Muscle layer of duodenum (tissue), 2 donors: ENCODE data around the gene HEATR5A.
"Not testable (repeated sequence)": the region's sequence is repeated elsewhere in the genome, so short reads cannot be mapped to it uniquely, and the experiment has no call there.

ENCODE experiments used
- H3K27ac ChIP-seq: one replicate; pipeline ENCODE4 v1.7.0; 2013; ENCODE audit warnings: mild to moderate bottlenecking, low read length
- H3K27me3 ChIP-seq: one replicate; pipeline ENCODE4 v1.7.0; 2013; ENCODE audit warnings: low read depth, mild to moderate bottlenecking, control low read depth, low read length
- H3K36me3 ChIP-seq, 2 donors: one replicate each; pipeline ENCODE4 v1.7.0; 2013; ENCODE audit warnings: low read length in 2 of 2, control low read depth in 1 of 2, mild to moderate bottlenecking in 1 of 2; ENCODE audit not compliant: insufficient read depth in 2 of 2, control insufficient read depth in 1 of 2
- H3K4me1 ChIP-seq, 2 donors: one replicate each; pipeline ENCODE4 v1.7.0; 2013; ENCODE audit warnings: low read length in 2 of 2, mild to moderate bottlenecking in 2 of 2, control low read depth in 1 of 2, moderate library complexity in 1 of 2; ENCODE audit not compliant: insufficient read depth in 2 of 2, control insufficient read depth in 1 of 2
- H3K4me3 ChIP-seq, 2 donors: one replicate each; pipeline ENCODE4 v1.7.0; 2013; ENCODE audit warnings: low read length in 2 of 2, low read depth in 1 of 2, mild to moderate bottlenecking in 1 of 2
- H3K9me3 ChIP-seq, 2 donors: one replicate each; pipeline ENCODE4 v1.7.0; 2013; ENCODE audit warnings: low read length in 2 of 2, control low read depth in 1 of 2, mild to moderate bottlenecking in 1 of 2; ENCODE audit not compliant: control insufficient read depth in 1 of 2
- donor health status: healthy.

The HEATR5A gene

DNA sequence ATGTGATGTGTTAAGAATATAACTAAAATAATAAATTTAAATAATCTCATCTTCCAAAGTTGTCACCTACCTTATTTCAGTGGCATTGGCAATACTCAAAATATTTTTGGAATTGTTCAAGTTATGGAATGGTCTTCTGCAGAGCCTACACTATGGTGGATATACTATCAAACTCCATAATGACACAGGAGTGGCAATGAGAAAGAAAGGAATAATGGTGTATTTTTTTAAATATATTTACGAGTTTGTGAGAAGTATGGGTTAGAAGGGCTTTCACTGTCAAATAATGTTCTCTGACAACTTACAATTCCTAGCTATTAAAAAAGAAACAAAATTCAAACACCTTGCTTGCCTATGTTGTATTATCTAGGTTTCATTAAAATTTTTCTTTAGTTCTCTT, 38.1 kb downstream of the HEATR5A start:
- no peaks in the 10 kb centered on the region for H3K4me1 ChIP-seq
- no peak overlapping the region for H3K27ac ChIP-seq
- H3K9me3 ChIP-seq: no peaks in the 10 kb centered on the region
- H3K27me3 ChIP-seq: no peaks in the 10 kb centered on the region
- no peak overlapping the region for H3K4me3 ChIP-seq
- H3K36me3 ChIP-seq: peaks cover 21 to 38% of the 10 kb centered on the region in 2 donors

DNA sequence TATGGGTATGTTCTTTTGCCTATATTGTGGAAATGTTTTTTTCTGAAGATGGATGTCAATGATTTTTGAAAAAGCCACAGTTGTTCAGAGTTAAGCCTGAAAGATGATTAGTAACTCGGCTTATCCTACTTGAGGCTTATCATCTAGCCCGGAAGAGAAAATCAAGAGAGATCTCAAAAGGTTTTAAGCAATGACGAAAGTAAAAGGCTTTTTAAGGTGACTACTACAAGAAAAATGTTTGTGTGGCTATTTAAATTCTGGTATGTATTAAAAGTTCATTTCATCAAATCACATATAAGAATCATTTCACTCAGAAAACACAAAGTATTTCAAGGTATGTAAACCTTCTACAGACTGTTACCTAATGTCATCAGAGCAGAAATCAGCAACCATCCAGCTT, 40.2 kb downstream of the HEATR5A start:
- no peaks in the 10 kb centered on the region for H3K9me3 ChIP-seq
- H3K36me3 ChIP-seq: peaks cover 21 to 38% of the 10 kb centered on the region in 2 donors
- no peak overlapping the region for H3K27ac ChIP-seq
- no peak overlapping the region for H3K4me3 ChIP-seq
- H3K4me1 ChIP-seq: no peaks in the 10 kb centered on the region
- no peaks in the 10 kb centered on the region for H3K27me3 ChIP-seq

DNA sequence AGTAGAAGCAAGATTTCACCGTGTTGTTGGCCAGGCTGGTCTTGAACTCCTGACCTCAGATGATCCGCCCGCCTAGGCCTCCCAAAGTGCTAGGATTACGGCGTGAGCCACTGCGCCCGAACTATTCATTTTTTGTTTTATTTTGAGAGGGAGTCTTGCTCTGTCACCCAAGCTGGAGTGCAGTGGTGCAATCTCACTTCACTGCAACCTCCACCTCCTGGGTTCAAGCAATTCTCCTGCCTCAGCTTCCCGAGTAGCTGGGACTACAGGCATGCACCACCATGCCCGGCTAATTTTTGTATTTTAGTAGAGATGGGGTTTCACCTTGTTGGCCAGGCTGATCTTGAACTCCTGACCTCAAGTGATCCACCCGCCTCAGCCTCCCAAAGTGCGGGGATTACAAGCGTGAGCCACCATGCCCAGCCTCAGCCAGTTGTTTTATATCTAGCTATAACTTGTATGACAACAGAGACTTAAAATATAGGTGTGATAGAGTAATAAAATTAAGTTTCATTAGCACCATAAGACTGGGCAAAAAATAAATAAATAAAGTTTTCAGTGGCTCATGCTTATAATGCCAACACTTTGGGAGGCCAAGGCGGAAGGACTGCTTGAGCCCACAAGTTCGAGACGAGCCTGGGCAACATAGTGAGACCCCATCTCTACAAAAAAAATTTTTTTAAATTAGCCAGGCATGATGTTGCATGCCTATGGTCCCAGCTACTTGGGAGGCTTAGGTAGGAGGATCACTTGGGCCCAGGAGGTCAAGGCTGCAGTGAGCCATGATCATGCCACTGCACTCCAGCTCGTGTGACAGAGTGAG, 41.0 kb downstream of the HEATR5A start:
- H3K4me1 ChIP-seq, H3K4me3 ChIP-seq, H3K9me3 ChIP-seq, H3K27ac ChIP-seq, H3K27me3 ChIP-seq: not testable (repeated sequence)
- H3K36me3 ChIP-seq: peaks cover 21 to 35% of the 10 kb centered on the region in 2 donors

DNA sequence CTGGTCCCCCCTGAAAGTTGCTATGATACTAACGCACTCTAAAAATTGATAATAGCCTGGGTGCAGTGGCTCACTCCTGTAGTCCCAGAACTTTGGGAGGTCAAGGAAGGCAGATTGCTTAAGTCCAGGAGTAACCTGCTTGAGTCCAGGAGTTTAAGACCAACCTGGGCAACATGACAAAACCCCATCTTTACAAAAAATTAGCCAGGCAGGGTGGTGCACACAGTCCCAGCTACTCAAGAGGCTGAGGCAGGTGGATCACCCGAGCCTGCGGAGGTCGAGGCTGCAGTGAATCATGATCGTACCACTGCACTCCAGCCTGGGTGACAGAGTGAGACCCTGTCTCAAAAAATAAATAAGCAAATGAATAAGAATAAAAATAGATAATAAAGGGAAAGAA, 42.9 kb downstream of the HEATR5A start:
- Histone ChIP-seq H3K9me3 (no peaks in the 10 kb centered on the region), H3K4me3 (no peak overlapping the region), H3K4me1 (no peaks in the 10 kb centered on the region), H3K27ac (no peak overlapping the region), H3K36me3 (peaks cover 21 to 31% of the 10 kb centered on the region in 2 donors), H3K27me3 (no peaks in the 10 kb centered on the region)

DNA sequence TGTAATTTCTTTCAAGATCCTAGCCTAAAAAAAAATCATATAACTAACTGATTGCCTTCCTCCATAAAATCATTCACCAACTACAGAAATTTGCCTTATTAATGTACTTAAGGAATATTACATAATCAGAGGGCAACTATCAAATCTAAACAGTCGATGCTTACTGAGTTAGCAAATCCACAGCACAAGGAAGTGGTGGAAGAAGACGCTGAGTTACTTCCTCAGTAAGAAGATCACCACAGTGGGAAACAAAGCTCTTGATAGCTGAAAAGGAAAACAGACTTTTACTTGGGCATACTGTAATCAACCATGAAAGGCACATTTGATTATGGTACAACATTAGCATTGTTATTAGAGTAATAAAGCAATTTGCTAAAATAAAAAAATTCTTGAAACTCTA, 48.7 kb downstream of the HEATR5A start:
- Histone ChIP-seq H3K36me3 (peaks cover 36 to 37% of the 10 kb centered on the region in 2 donors), H3K27ac (no peak overlapping the region), H3K4me1 (no peaks in the 10 kb centered on the region), H3K9me3 (no peaks in the 10 kb centered on the region), H3K4me3 (no peak overlapping the region), H3K27me3 (no peaks in the 10 kb centered on the region)

DNA sequence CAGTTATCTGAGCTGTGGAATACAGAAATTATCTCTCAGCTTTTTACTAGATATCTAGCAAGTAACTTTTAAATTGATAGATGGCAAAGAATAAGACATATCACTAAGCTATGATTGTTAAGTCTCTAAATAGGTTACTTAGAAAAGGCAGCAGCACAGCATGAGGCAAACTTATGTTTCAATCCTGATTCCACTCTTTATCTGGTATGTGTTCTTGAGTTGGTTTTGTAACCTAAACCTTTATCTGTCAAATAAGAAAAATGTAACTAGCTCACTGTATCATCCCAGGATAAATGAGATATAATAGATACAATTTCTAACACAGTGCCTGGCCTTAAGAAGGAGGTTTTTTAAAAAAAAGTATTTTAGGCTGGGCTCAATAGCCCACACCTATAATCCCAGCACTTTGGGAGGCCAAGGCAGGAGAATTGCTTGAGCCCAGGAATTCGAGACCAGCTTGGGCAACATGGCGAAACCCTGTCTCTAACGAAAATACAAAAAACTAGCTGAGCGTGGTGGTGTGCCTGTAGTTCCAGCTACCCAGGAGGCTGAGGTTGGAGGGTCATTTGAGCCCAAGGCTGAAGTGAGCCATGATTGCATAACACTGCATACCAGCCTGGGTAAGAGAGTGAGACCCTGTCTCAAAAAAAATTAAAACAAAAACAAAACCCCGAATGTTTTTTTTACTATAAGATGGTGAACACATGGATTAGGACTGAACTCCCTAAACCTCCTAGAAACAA, 56.8 kb downstream of the HEATR5A start:
- no peak overlapping the region for H3K4me3 ChIP-seq
- H3K4me1 ChIP-seq: no peaks in the 10 kb centered on the region
- H3K36me3 ChIP-seq: peaks cover 11 to 21% of the 10 kb centered on the region in 2 donors
- H3K27me3 ChIP-seq: no peaks in the 10 kb centered on the region
- no peak overlapping the region for H3K27ac ChIP-seq
- no peaks in the 10 kb centered on the region for H3K9me3 ChIP-seq

DNA sequence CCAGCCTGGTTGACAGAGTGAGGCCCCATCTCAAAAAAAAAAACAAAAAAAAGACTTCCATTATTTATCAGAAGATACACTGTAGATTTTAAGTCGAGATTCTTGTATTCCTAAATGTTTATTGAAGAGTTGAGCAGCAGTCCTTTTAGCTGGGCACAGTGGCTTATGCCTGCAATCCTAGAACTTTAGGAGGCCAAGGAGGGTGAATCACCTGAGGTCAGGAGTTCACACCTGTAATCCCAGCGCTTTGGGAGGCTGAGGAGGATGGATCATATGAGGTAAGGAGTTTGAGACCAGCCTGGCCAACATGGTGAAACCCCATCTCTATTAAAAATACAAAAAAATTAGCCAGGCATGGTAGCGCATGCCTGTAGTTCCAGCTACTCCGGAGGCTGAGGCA, 57.6 kb downstream of the HEATR5A start:
- H3K36me3 ChIP-seq: peaks cover 13 to 22% of the 10 kb centered on the region in 2 donors
- H3K4me1 ChIP-seq: no peaks in the 10 kb centered on the region
- no peaks in the 10 kb centered on the region for H3K27me3 ChIP-seq
- H3K27ac ChIP-seq: no peak overlapping the region
- H3K4me3 ChIP-seq: no peak overlapping the region
- H3K9me3 ChIP-seq: no peaks in the 10 kb centered on the region

DNA sequence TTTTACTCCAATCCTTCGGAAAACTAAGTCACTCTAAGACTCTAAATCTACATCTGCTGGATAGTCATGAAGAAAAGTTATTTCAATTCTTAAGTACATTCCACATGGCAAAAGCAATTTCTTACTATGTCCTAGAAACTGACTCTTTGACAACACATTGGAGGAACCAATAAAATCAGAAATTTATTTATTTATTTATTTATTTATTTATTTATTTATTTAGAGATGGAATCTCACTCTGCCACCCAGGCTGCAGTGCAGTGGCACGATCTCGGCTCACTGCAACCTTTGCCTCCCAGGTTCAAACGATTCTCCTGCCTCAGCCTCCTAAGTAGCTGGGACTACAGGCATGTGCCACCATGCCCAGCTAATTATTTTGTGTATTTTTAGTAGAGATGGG, 58.6 kb downstream of the HEATR5A start:
- not testable (repeated sequence) for H3K4me1 ChIP-seq, H3K27ac ChIP-seq, H3K4me3 ChIP-seq, H3K9me3 ChIP-seq, H3K27me3 ChIP-seq
- H3K36me3 ChIP-seq: peaks cover 11 to 28% of the 10 kb centered on the region in 2 donors

DNA sequence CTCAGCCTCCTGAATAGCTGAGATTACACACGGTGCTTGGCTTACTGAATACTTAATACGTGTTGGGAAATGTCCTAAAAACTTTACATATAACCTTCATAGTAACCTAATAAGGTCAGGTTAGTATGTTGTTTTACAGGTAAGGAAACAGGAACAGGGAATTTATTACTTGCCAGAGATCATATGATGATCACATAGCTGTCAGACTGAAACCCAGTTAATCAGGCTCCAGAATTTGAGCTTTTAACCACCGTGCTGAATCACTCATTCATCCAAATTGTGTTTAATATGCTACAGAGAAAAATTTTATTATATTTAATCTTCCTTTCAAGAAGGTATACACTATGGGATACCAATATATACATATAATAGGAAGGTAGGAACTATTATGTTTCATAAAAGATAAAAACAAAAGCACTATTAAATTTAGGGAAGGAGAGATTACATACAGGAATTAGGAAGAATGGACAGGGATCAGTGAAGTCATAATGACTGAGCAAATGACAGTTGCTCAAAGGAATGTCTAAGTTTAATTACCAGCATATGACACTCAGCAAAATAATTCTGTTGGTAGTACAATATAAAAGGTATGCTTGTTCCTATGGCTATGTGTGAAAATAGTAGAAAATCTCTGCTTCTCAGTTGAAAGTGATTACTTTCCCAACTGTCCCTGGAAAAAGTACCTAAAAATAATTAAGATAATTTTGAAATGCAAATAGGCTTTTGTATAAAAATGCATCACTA, 59.3 kb downstream of the HEATR5A start:
- Histone ChIP-seq H3K27me3 (no peaks in the 10 kb centered on the region), H3K4me1 (no peaks in the 10 kb centered on the region), H3K9me3 (no peaks in the 10 kb centered on the region), H3K4me3 (no peak overlapping the region), H3K36me3 (peaks cover 11 to 28% of the 10 kb centered on the region in 2 donors), H3K27ac (no peak overlapping the region)

DNA sequence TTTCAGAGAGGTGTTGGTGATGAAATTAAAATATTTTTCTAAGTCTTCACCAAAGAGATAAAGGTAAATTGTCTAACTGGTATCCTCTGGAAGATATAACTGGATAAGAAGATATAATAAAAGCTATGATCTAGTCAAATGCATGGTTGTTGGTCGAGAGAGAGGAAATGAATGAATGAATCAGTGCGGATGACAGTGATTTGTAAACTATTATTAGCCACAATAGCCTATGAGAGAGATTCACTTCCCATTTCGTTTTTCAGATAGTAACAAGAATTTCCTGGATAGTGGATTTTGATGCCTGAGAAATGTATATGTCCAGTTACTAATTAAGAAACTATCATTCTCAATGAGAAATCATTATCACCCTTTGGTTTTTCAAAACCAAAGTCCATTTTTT, 63.1 kb downstream of the HEATR5A start:
- Histone ChIP-seq H3K4me1 (no peaks in the 10 kb centered on the region), H3K36me3 (peaks cover 11 to 22% of the 10 kb centered on the region in 2 donors), H3K27me3 (no peaks in the 10 kb centered on the region), H3K9me3 (no peaks in the 10 kb centered on the region), H3K4me3 (no peak overlapping the region), H3K27ac (no peak overlapping the region)

DNA sequence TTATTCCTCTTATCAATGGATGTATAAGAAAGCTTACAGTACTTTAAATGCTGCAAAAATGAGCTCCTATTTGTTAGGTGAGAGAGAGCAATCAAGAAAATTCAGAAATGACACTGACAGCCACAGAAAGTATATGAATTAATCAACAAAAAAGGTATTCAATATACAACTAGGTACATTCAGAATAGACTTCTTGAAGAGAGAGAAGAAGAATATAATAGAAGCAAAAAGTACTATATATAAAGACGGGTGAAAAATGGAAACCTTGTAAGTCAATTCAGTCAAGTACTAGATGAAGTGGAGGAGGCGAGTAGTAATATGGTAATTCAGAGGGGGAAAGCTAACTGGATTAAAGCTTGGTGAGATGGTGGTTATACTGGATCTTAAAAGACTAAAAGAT, 74.3 kb downstream of the HEATR5A start:
- no peaks in the 10 kb centered on the region for H3K27me3 ChIP-seq
- no peak overlapping the region for H3K4me3 ChIP-seq
- H3K27ac ChIP-seq: no peak overlapping the region
- H3K36me3 ChIP-seq: peaks cover 28 to 57% of the 10 kb centered on the region in 2 donors
- no peaks in the 10 kb centered on the region for H3K9me3 ChIP-seq
- H3K4me1 ChIP-seq: no peaks in the 10 kb centered on the region
